Esophagus mucosa (tissue), 1 donor: ENCODE results near the gene TSPAN2. TPM values are rescaled to one million over a fixed set of nuclear protein-coding genes. Genes with fewer than 3 reads are reported as not detected.

Experiments used
- ATAC-seq: fragments of 200-7000 bp; cut with Tn5 transposase; one replicate; pipeline ENCODE4 v1.9.1; 2020
- total RNA-seq: library from RNA; stranded (reverse); gene quantifications from one replicate; pipeline ENCODE4 v1.2.4, GENCODE V29; 2023
- donor health status: DM: yes; HTN: yes; CAD: no.

The TSPAN2 gene
- total RNA-seq, 1 donor from 2014 or later = 0.68 TPM

- no peak for ATAC-seq
Measured at GRCh38 chr1:115073298-115074087, 15.8 kb downstream of the TSPAN2 start.

GRCh38 chr1:115071012-115071664, 18.2 kb downstream of the TSPAN2 start:
- no peak for ATAC-seq

- no peak for ATAC-seq
Measured at GRCh38 chr1:115069659-115070308, 19.5 kb downstream of the TSPAN2 start.

DNA sequence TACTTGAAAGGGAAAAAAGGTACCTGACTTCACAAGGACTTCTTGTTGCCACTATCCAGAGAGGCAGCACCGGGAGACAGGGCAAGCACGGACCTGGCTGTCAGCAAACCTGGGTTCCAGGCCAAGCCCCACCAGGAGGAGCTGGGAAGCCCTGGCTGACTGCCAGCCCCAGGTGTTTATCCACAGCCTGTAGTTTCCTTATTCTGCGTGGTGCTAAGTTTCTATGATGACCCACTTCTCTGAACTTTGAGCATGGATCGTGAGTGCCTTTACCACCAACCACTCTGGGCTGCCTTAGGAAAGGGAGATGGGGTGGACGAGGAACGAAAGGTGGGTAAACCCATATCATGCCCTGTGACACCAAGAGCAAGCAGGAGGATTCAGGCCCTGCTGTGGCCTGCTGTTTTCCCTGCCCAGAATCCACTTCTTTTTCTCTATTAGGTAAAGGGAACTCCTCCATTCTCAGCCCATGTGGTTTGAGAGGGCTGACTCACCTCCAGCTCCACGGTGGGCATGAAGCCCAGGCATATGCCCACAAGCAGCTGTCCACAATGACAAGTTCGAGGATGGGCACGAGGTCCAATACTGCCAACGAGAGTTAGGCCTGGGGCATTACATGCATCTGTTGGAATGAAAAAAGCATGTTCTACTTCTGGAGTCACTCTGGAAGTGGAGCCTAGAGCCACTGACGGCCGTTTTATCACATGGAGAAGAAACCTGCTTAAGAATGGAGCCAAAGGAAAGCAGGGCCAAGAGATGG, 20.3 kb downstream of the TSPAN2 start:
- ATAC-seq = peak; percentile 47

GRCh38 chr1:115067161-115067859, 22.0 kb downstream of the TSPAN2 start:
- no peak for ATAC-seq

GRCh38 chr1:115065021-115065420, 24.3 kb downstream of the TSPAN2 start:
- no peak for ATAC-seq

DNA sequence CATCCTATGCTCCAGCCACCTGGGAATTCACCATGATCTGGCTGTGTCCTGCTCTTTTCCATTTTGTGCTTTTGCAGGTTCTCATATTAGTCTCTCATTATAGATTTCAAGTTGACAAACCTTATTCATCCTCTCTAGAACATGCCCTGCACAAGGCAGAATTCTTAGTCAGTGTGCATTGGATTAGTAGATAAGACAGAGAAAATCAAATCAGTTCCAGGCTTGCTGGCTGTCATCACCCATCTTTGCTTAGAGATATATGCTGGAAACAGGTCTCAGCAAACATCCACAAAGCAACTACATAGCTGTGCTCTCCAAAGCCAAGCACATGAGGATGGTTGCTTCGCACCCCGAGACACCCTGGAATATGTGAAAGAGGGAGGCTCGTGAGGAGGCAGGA, 24.8 kb downstream of the TSPAN2 start:
- no peak for ATAC-seq

DNA sequence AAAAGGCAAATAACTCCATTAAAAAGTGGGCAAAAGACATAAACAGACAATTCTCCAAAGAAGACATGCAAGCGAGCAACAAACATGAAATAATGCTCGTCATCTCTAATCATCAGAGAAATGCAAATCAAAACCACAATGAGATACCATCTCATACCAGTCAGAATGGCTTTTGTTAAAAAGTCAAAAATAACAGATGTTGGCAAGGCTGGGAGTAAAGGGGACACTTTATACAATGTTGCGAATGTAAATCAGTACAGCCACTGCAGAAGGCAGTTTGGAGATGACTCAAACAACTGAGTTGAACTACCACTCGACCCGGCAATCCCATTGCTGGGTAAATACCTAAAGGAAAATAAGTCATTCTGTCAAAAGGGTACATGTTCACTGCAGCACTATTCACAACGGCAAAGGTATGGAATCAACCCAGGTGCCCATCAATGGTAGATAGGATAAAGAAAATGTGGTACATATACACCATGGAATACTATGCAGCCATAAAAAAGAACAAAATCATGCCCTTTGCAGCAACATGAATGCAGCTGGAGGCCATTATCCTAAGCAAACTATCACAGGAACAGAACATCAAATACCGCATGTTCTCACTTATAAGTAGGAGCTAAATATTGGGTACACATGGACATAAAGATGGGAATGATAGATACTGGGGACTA, 25.9 kb downstream of the TSPAN2 start:
- no peak for ATAC-seq

DNA sequence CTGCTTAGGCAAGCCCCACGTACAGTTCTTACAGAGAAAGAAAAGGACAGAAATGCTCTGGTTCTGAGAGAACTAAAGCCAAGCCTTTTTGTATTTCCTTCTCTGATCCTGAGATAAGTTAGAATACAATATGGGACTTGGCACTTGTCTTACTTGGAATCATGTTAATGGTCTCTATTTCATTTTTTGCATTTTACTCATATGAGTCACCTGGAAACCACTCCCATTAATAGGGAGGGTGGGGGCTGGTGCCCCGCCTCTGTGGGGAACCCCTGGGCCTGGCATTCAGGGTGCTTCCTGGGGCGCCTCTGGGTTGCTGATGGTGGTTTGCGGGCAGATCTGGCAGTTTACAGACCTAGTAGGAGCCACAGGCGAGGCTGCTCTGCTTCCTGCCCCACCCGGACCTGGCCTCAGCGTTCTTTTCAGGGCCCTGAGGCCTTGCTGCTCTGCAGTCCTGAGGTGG, 26.7 kb downstream of the TSPAN2 start:
- peak; percentile 86 for ATAC-seq

- no peak for ATAC-seq
Measured at GRCh38 chr1:115060501-115060900, 28.8 kb downstream of the TSPAN2 start.

GRCh38 chr1:115059316-115059715, 30.0 kb downstream of the TSPAN2 start:
- no peak for ATAC-seq

GRCh38 chr1:115057661-115058254, 31.5 kb downstream of the TSPAN2 start:
- no peak for ATAC-seq

DNA sequence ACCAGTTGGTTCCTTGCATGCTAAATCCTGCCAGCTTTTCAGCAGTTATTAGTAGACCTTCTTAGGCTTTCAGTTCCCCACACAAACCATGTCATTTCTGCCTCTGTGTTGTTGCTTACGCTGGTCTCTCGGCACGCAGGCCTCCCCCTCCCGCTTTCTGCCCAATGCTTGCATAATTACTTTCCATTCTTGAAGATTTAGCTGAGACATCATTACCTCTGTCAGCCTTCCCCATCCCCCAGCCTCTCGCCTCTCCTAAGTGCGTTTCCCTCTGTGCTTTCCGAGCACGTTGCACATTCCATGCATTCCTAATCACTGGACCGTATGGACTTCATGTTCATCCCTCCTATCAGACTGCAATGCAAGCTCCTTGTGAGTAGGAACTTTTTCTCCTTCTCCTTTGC, 32.9 kb downstream of the TSPAN2 start:
- no peak for ATAC-seq

DNA sequence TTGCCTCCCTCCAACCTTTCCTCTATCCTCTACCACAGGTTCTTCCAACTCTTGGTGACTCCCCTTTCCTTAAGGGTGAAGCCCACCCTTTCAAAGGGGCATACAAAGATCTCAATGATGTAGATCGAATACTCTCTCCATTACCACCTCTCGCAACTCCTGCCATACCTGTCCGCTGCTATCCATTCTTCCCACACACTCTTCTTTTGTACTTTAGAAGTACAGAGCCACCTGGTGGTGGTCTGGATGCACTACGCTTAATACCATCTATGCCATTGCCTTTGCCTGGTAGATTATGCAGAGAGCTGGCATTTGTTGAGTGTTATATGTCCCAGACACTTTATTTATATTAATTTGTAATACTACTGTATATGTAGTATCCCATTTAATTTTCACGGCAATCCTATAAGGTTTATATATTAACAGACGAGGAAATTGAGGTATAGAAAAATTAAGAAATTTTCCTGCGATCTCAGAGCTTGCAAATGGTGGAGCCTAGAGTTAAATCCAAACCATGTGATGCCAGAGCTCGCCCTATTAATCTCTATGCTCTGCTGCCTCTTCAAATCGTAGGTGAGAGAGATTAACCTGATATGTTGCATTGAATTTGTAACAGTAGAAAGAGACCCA, 36.7 kb downstream of the TSPAN2 start:
- ATAC-seq = peak; percentile 90

DNA sequence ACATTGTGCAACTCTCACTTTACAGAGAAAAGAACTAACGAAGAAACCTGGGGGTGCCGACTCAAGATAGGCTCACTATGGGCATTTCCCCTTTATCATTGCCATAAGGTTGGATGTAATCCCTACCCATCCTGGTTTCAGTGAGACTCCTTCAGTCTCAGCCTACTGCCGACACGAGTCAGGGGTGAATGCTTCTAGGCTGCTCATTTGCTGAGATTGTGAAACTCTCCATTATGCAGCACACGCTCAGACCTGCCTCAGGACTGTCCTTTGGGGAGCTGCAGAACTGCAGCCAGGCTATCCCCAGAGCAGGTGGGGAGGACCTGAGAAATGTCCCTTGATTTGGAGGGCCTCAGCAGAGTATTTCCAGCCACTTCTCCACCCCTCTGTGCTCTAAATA, 37.5 kb downstream of the TSPAN2 start:
- peak; percentile 96 for ATAC-seq

DNA sequence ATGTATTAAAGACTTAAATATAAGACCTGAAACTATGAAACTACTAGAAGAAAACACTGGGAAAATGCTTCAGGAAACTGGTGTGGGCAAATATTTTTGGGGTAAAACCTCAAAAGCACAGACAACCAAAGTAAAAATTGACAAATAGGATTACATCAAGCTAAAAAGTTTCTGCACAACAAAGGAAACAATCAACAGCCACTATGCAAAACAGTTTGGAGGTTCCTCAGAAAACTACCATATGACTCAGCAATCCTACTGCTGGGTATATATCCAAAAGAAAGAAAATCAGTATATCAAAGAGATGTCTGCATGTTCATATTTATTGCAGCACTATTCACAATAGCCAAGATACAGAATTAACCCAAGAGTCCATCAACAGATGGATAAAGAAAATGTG, 42.6 kb downstream of the TSPAN2 start:
- no peak for ATAC-seq

- ATAC-seq = peak; percentile 55
Measured at GRCh38 chr1:115041654-115042053, 47.6 kb downstream of the TSPAN2 start.

- no peak for ATAC-seq
Measured at GRCh38 chr1:115040501-115040900, 48.8 kb downstream of the TSPAN2 start.

DNA sequence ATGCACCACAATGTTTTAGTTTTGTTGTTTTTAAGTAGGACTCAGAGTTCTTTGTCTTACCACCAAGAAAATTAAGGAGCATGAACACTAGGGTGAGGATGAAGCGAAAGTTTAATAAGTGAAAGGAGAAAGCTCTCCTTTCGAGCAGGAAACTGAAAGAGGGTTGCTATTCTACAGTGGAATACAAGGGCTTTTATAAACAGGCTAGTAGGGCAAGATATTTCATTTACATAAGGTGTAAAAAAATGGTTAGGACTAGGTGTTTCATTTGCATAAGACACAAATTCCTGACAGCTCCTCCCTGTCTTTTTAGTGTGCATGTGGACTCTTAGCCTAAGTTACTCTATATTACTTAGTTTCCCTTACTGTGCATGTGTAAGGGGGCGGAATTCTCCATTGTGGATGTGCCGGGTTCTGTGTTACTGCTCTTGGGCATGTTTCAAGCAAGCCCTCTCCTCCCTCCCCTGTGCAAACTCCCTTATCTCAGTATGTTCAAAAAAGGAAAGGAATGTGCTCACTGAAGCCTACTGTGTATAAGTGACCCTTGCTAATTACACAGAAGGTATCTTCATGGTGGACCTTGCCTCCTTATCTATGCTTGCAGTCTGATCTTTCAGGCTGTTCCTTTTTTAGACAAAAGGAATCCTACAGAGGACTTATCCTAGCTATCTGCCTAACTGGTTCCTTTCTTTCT, 52.3 kb downstream of the TSPAN2 start:
- ATAC-seq = no peak

DNA sequence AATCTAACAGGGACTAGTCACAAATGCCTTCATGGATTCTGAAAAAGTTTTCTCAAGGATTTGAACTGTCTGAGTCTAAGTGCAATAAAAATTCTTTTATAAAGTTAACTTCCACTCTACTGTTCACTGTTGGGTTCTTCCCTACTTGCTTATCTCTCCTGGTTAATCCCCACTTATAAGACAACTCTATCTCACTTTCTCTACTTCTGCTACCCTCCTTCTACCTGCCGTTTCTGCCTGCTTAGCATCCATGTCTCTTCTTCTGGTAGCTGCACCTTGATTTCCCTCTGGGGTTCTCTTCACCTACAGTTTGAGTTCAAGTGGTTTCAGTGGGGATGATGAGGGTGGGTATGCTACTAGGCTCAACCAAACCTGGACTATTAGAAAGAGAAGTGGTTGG, 53.7 kb downstream of the TSPAN2 start:
- ATAC-seq = no peak
